Cortex of kidney (tissue), 1 donor: ENCODE data around the gene UBAC2.

Experiments
- DNase-seq: peaks from one replicate; lab custom pipeline; 2025; lab: John Stamatoyannopoulos, UW

UBAC2 gene

GRCh38 chr13:99359528-99359927, 158.9 kb downstream of the UBAC2 start:
- no peak for DNase-seq

GRCh38 chr13:99360696-99361095, 160.0 kb downstream of the UBAC2 start:
- DNase-seq, result no peak

- DNase-seq, result no peak
Observed at GRCh38 chr13:99361197-99361596, 160.5 kb downstream of the UBAC2 start.

- no peak for DNase-seq
Observed at GRCh38 chr13:99362362-99362761, 161.7 kb downstream of the UBAC2 start.

GRCh38 chr13:99363391-99363790, 162.7 kb downstream of the UBAC2 start:
- DNase-seq, result no peak

- no peak for DNase-seq
Observed at GRCh38 chr13:99363949-99364348, 163.3 kb downstream of the UBAC2 start.

GRCh38 chr13:99366075-99366987, 165.7 kb downstream of the UBAC2 start:
- DNase-seq, result no peak

- no peak for DNase-seq
Observed at GRCh38 chr13:99367106-99367616, 166.5 kb downstream of the UBAC2 start.

GRCh38 chr13:99367663-99368448, 167.2 kb downstream of the UBAC2 start:
- no peak for DNase-seq

GRCh38 chr13:99370481-99371275, 170.0 kb downstream of the UBAC2 start:
- no peak for DNase-seq

GRCh38 chr13:99371956-99372355, 171.3 kb downstream of the UBAC2 start:
- DNase-seq, result no peak

- no peak for DNase-seq
Observed at GRCh38 chr13:99373436-99373835, 172.8 kb downstream of the UBAC2 start.

- DNase-seq, result no peak
Observed at GRCh38 chr13:99374169-99374991, 173.7 kb downstream of the UBAC2 start.

- DNase-seq, result no peak
Observed at GRCh38 chr13:99374994-99375737, 174.5 kb downstream of the UBAC2 start.

- no peak for DNase-seq
Observed at GRCh38 chr13:99375738-99376080, 175.1 kb downstream of the UBAC2 start.

GRCh38 chr13:99376132-99376531, 175.5 kb downstream of the UBAC2 start:
- DNase-seq, result no peak

GRCh38 chr13:99376924-99377323, 176.3 kb downstream of the UBAC2 start:
- DNase-seq, result no peak

- no peak for DNase-seq
Observed at GRCh38 chr13:99377641-99378040, 177.0 kb downstream of the UBAC2 start.

- DNase-seq, result no peak
Observed at GRCh38 chr13:99378985-99379733, 178.5 kb downstream of the UBAC2 start.
